Neutrophil (primary cell): ENCODE measurements around the gene ITPR2.

Experiments
- H3K27ac ChIP-seq: fragments of 200-600 bp; sonication (generic); 2 replicates; pipeline ENCODE4 v1.5.1; 2016; ENCODE audit warnings: mild to moderate bottlenecking, moderate library complexity
- H3K27me3 ChIP-seq: fragments of 200-600 bp; sonication (generic); 2 replicates; pipeline ENCODE4 v1.6.0; 2016; ENCODE audit warnings: mild to moderate bottlenecking
- H3K36me3 ChIP-seq: fragments of 200-600 bp; sonication (generic); 2 replicates; pipeline ENCODE4 v1.5.1; 2017
- H3K4me1 ChIP-seq, 2 experiments: fragments of 200-600 bp in 1 of 2; sonication (generic) in 1 of 2; 1 replicate in 1 of 2; 2 replicates in 1 of 2; pipeline versions ENCODE4 v1.5.1 to v1.6.1; 2013 to 2016; ENCODE audit warnings: low read depth in 1 of 2, low read length in 1 of 2, mild to moderate bottlenecking in 1 of 2, moderate library complexity in 1 of 2; ENCODE audit not compliant: control insufficient read depth in 1 of 2, insufficient read depth in 1 of 2
- H3K4me3 ChIP-seq, 2 experiments: fragments of 200-600 bp in 1 of 2; sonication (generic) in 1 of 2; 1 replicate in 1 of 2; 2 replicates in 1 of 2; pipeline ENCODE4 v1.5.1; 2013 to 2016; ENCODE audit warnings: low read depth in 1 of 2, low read length in 1 of 2, mild to moderate bottlenecking in 1 of 2, moderate library complexity in 1 of 2
- H3K9me3 ChIP-seq: fragments of 200-600 bp; sonication (generic); 2 replicates; pipeline ENCODE4 v1.5.1; 2016
- TF ChIP-seq, protein P1 (sequence below): fragments of 200-600 bp; sonication (generic); IDR thresholded peaks from 2 replicates; pipeline ENCODE4 v1.5.1; 2016; ENCODE audit warnings: antibody characterized with exemption

ITPR2 gene

DNA sequence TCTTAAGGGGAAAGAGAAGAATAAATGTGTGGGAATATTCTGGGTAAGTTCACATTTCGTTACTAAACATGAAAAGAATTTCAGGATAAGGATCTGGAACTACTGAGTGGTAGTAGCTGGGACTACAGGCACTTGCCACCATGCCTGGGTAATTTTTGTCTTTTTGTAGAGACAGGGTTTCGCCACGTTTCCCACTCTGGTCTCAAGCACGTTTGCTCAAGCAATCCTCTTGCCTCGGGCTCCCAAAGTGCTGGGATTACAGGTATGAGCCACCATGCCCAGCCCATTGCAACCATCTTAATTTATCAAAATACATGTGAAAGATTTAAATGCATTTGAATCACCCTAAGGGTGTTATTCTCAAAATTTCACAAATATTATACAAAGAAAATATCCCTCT lies 26.4 kb downstream of the ITPR2 start:
- Histone ChIP-seq H3K27ac (no peak overlapping the region), H3K27me3 (no peaks in the 10 kb centered on the region), H3K9me3 (no peaks in the 10 kb centered on the region), H3K36me3 (no peaks in the 10 kb centered on the region), H3K4me1 (no peaks in the 10 kb centered on the region), H3K4me3 (no peak overlapping the region)
- TF ChIP-seq, protein P1, sequence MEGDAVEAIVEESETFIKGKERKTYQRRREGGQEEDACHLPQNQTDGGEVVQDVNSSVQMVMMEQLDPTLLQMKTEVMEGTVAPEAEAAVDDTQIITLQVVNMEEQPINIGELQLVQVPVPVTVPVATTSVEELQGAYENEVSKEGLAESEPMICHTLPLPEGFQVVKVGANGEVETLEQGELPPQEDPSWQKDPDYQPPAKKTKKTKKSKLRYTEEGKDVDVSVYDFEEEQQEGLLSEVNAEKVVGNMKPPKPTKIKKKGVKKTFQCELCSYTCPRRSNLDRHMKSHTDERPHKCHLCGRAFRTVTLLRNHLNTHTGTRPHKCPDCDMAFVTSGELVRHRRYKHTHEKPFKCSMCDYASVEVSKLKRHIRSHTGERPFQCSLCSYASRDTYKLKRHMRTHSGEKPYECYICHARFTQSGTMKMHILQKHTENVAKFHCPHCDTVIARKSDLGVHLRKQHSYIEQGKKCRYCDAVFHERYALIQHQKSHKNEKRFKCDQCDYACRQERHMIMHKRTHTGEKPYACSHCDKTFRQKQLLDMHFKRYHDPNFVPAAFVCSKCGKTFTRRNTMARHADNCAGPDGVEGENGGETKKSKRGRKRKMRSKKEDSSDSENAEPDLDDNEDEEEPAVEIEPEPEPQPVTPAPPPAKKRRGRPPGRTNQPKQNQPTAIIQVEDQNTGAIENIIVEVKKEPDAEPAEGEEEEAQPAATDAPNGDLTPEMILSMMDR: no peak

DNA sequence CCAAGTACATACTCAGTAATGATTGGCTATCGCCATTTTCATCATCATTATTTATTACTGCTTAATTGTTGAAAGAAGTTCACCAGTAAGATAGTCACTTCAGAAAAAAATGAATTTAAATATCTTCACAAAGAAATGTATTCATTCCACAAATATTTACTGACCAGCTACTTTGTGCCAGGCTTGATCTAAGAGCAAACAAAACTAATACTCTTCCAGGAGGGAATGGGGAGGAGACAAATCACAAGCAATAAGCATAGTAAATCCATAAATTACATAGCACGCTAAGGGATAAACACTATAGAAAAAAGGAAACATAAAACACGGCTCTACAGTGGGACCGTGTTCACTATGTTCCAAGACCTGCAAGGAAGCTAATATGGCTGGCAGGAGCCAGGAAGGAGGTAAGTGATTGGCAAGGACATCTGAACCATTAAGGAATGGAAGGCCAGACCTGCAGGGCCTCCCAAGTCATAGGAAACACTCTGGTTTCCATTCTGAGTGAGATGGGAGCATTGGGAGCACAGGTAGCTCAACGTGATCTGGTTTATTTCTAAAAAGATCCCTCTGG lies 27.5 kb downstream of the ITPR2 start:
- no peaks in the 10 kb centered on the region for H3K36me3 ChIP-seq
- no peaks in the 10 kb centered on the region for H3K4me1 ChIP-seq
- H3K9me3 ChIP-seq: no peaks in the 10 kb centered on the region
- no peak overlapping the region for H3K4me3 ChIP-seq
- no peaks in the 10 kb centered on the region for H3K27me3 ChIP-seq
- H3K27ac ChIP-seq: no peak overlapping the region
- TF ChIP-seq, protein P1: no peak

DNA sequence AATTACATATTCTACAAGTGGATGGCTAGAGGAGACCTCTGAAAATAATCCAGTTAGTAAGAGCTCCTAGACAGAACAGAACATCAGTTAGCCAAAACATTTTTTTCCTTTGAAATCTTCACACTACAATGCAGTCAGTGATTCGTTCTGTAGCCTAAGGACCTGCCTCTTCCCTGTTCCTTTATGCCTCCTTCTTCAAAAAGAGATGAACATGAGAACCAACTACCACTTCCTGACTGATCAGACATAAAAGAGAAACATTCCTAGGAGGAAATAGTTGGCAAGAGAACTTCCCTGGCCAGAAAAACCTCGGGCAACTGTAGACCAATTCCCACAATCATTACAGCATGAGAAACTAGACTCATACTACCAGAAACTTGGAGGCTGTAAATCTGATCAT lies 29.4 kb downstream of the ITPR2 start:
- TF ChIP-seq, protein P1: no peak
- Histone ChIP-seq H3K27ac (no peak overlapping the region), H3K27me3 (no peaks in the 10 kb centered on the region), H3K4me1 (peaks cover 0 to 7% of the 10 kb centered on the region in 2 experiments), H3K4me3 (no peak overlapping the region), H3K9me3 (no peaks in the 10 kb centered on the region), H3K36me3 (no peaks in the 10 kb centered on the region)

DNA sequence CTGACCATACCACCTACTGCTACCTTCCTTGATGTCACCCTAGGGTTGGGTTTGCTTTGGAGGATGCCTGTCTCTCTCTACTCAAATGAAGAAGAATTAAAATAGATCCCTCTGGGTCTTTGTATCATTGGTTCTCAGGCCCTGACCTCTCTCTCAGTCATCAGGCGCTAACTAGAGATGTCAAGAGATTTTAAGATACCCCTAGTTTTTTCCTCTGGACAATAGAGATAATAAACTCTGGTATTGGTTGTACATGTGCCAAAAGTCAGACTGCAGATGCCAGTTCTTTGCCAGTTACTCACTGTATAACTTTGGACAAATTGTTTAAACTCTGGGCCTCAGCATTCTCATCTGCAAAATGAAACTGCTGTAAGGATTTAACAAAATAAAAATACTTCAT lies 31.5 kb downstream of the ITPR2 start:
- Histone ChIP-seq H3K36me3 (no peaks in the 10 kb centered on the region), H3K4me1 (peaks cover 0 to 10% of the 10 kb centered on the region in 2 experiments), H3K27me3 (no peaks in the 10 kb centered on the region), H3K4me3 (no peak overlapping the region), H3K27ac (no peak overlapping the region), H3K9me3 (no peaks in the 10 kb centered on the region)
- TF ChIP-seq, protein P1: no peak

DNA sequence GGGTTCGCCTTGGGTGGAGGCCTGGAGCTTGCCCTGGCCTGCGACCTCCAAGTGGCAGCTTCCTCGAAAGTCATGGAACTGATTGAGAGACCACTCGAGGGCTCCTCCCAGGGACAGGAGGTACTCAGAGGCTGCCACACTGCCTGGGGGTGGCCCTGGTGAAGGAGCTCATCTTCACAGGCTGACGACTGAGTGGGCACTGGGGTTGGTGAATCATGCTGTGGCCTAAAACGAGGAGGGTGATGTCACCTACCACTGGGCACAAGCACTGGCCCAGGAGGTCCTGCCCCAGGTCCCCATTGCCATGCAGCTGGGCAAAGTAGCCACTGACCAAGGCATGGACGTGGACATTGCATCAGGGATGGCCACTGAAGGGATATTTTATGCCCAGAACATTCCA lies 32.1 kb downstream of the ITPR2 start:
- Histone ChIP-seq H3K27me3 (no peaks in the 10 kb centered on the region), H3K4me3 (no peak overlapping the region), H3K4me1 (peaks cover 0 to 10% of the 10 kb centered on the region in 2 experiments), H3K36me3 (no peaks in the 10 kb centered on the region), H3K9me3 (no peaks in the 10 kb centered on the region), H3K27ac (no peak overlapping the region)
- TF ChIP-seq, protein P1: no peak

DNA sequence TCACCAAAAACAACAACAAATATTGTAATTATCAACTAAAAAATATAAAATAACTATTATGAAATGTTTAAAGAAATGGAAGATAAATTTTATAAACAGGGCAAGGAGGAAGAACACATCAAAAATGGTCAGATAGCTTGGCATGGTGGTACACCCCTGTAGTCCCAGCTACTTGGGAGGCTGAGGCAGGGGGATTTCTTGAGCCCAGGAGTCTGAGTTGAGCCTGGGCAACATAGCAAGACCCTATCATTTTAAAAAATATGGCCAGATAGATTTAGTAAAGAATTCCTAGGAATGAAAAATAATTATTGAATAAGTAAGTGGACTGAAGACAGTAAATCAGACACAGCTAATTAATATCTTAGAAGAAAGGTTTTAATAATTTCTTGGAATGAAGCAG lies 32.6 kb downstream of the ITPR2 start:
- Histone ChIP-seq H3K36me3 (no peaks in the 10 kb centered on the region), H3K27ac (no peak overlapping the region), H3K4me3 (no peak overlapping the region), H3K9me3 (no peaks in the 10 kb centered on the region), H3K27me3 (no peaks in the 10 kb centered on the region), H3K4me1 (peaks cover 0 to 10% of the 10 kb centered on the region in 2 experiments)
- TF ChIP-seq, protein P1: no peak
